ENCODE measurements around the gene EFTUD2. TPM values are rescaled to one million over a fixed set of nuclear protein-coding genes. Genes with fewer than 3 reads are reported as not detected.

The EFTUD2 gene
- total RNA-seq, 4 donors from 2014 or later: 62.5 to 131 (median 75.0) TPM

DNA sequence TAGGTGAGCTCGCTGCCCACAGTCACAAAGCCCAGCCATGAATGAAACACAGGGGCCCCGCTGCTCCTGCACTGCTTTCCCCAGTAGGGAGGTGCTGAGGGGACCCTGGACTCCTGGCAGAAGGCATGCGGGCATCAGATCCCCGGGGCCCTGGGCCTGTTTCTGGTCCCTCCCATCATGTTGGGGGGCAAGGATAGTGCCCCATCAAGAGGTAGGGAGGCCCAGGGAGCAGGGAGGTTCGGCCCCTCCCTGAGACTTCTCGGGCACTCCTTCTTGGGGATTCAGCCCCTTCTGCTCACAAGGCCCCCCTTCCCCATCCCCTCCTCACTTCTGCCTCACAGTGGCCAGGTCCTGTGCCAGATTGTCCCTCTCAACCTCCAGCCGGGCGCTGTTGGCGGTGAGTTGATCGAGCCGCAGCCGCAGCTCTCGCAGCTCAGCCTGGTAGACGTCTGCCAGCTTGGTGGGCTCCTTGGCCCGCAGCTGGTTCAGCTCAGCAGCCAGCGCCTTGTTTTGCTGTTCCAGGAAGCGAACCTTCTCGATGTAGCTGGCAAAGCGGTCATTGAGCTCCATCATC lies 15.5 kb upstream of the EFTUD2 start:
- DNase-seq (ENCODE audit: low spot score): no peak
- TF ChIP-seq, protein P1, sequence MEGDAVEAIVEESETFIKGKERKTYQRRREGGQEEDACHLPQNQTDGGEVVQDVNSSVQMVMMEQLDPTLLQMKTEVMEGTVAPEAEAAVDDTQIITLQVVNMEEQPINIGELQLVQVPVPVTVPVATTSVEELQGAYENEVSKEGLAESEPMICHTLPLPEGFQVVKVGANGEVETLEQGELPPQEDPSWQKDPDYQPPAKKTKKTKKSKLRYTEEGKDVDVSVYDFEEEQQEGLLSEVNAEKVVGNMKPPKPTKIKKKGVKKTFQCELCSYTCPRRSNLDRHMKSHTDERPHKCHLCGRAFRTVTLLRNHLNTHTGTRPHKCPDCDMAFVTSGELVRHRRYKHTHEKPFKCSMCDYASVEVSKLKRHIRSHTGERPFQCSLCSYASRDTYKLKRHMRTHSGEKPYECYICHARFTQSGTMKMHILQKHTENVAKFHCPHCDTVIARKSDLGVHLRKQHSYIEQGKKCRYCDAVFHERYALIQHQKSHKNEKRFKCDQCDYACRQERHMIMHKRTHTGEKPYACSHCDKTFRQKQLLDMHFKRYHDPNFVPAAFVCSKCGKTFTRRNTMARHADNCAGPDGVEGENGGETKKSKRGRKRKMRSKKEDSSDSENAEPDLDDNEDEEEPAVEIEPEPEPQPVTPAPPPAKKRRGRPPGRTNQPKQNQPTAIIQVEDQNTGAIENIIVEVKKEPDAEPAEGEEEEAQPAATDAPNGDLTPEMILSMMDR (IDR thresholded peaks at IDR 0.05): no peak
- ATAC-seq (ENCODE audit: low FRiP score): no peak

DNA sequence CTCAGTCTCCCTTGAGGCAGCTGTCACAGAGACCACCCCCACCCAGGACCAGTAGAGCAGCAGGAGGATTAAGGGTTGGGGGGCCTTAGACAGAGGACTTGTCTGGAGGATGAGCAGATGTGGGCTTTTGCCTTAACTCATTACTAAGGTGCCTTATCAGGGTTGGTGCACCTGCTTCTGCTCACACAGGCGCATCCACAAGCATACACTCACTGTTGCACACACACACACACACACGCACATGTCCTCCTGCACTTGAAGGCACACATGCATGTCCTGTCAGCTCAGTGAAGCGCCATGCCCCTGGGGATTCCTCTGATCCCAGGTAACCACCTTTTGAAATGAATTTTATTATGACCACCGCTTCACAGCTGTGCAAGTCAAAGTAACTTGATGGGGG lies 14.9 kb upstream of the EFTUD2 start:
- ATAC-seq (ENCODE audit: low FRiP score) (no peak), DNase-seq (ENCODE audit: low spot score) (no peak)
- TF ChIP-seq, protein P1 (IDR thresholded peaks at IDR 0.05): no peak

DNA sequence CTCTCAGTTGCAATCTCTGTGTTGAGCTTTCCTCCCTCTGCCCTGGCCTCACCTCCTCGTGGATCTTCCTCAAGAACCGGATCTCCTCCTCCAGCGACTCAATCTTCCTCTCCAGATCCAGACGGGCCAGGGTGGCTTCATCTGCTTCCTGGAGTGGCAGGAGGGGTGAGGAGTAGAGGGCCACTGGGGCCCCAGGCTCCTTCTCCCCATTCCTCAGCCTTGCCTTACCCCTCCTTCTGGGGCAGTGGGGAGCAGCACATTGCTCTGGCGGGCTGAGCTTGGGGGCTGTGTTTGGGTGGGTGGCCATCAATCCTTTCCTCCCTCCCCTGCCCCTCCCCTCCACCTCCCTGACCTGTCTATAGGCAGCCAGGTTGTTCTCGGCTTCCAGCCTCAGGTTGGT lies 14.4 kb upstream of the EFTUD2 start:
- TF ChIP-seq, protein P1 (IDR thresholded peaks at IDR 0.05): no peak
- ATAC-seq (ENCODE audit: low FRiP score) (no peak), DNase-seq (ENCODE audit: low spot score) (no peak)

DNA sequence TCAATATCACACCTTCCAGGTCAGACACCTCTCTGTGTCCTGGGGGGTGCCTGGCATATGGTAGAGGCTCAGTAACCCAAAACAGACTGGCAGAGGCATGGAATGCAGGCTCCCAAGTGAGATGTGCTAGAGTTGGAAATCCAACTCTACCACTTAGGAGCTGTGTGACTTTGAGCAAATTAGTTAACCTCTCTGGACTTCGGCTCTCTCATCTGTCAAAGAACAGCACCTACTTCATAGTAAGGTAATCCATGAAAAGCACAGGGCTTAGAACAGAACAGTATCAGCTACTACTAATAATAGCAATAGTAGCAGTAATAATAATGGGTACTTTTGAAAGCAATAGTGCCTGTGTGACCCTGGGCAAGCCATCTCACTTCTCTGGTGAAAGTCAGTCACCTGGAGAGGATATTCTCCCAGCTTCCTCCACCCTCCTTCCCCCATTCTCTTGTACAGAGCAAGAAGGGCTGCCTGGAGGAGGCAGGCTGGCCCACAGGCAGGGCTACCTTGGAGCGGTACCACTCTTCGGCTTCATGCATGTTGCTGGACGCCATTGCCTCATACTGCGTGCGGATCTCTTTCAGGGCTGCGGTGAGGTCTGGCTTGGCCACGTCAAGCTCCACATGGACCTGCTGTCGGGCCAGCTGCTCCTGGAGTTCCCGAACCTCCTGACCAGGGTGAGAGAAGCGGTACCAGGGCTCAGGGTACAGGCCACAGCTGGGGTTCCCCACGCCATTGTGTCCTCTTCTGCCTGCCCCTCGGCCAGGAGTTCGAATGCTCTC lies 13.7 kb upstream of the EFTUD2 start:
- ATAC-seq (ENCODE audit: low FRiP score) (no peak), DNase-seq (ENCODE audit: low spot score) (no peak)
- TF ChIP-seq, protein P1 (IDR thresholded peaks at IDR 0.05): no peak

DNA sequence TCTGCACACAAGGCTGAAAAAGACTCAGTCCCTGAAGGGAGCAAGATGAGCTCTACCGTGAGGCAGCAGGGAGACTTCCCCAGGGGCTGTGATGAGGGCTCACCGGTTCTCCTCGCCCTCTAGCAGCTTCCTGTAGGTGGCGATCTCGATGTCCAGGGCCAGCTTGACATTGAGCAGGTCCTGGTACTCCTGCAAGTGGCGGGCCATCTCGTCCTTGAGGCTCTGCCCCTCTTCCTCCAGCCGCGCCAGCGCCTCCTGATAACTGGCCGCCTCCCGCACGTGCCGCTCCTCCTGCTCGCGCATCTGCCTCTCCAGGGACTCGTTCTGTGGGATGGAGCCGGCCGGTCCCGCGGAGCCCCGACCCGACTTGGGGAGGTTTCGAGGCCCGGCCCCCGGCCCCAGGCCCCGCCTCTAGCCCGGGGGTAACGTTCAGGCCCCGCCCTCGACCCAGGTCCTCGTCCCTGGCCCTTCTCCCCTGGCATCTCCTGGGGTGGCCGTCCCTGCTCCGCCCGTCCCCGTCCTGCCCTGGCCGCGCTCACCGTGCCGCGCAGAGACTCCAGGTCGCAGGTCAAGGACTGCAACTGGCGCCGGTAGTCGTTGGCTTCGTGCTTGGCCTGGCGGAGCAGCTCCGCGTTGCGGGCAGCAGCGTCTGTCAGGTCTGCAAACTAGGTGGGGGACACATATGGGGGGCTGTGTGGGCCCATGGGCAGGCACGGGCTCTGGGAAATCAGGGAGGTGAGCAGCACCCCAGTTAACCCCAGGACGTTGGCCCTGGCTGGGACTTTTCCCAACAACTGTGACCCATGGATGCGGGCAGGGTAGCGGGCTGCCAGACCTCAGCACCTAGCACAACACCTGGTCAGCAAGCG lies 12.1 kb upstream of the EFTUD2 start:
- DNase-seq (ENCODE audit: low spot score) (no peak), ATAC-seq (ENCODE audit: low FRiP score) (peak; percentile 16)
- TF ChIP-seq, protein P1 (IDR thresholded peaks at IDR 0.05): no peak

DNA sequence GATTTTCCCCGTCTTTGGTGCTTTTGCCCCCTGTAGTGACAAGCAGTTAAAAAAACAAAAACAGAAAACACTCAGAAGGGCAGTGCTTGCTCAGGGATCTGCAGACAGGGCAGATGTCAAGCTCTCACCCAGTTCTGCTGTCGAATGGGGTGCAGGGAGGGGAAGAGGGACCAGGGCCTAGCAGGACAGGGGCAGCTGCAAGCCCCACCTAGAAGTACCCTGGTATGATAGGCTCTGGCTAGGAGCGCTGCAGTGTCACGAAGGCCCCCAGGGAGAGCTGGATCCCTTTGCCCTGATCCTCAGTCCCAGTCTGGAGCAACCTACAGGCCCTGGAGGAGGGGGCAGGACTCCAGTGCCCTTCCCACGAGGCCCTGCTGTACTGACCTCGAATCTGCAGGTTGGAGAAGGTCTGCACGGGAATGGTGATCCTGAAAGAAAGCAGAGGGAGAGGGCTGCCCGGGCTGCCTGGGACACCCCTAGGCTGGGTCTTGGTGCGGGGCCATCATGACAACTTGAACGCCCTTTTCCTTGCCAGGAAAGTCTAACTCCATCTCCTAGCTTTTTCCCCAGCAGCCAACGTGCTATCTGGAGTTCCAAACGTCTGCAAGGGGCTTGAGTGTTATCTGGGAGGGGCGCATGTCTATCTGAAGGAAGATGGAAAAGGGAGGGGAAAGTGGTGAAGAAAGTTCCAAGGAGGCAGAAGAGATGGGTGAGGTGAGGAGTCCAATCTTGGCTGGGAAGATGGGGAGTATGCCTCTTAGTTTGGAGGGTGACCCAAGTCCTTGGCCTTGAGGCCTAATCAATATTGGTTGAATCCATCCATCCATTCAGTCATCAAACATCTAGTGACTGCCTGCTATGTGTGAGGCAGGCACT lies 11.2 kb upstream of the EFTUD2 start:
- TF ChIP-seq, protein P1 (IDR thresholded peaks at IDR 0.05): no peak
- DNase-seq (ENCODE audit: low spot score) (no peak), ATAC-seq (ENCODE audit: low FRiP score) (no peak)
